22Rv1 (cell line): ENCODE results near the gene SOX12.

Experiments
- CTCF ChIP-seq: fragments of 450-650 bp; IDR thresholded peaks from 2 replicates; pipeline ENCODE4 v1.5.1; 2017; ENCODE audit warnings: mild to moderate bottlenecking
- ZFX ChIP-seq: fragments of 450-650 bp; IDR thresholded peaks from 2 replicates; pipeline ENCODE4 v1.6.1; 2017; ENCODE audit warnings: antibody characterized with exemption, borderline replicate concordance

- TF ChIP-seq CTCF (no peak), ZFX (no peak)
Measured at GRCh38 chr20:368915-369314, 43.6 kb downstream of the SOX12 start.
